ENCODE measurements around the gene MT1B. TPM values are rescaled to one million over a fixed set of nuclear protein-coding genes. Genes with fewer than 3 reads are reported as not detected.

The MT1B gene
- total and polyA plus RNA-seq, 4 donors, result not detected

- Histone ChIP-seq H3K27ac (ENCODE audit: low read depth in 1 of 2, low read length in 2 of 2) (no peak overlapping the region), H3K27me3 (ENCODE audit: control insufficient read depth in 1 of 2, insufficient read depth in 2 of 2, low read length in 1 of 2) (no peaks in the 10 kb centered on the region), H3K9me3 (ENCODE audit: control insufficient read depth, low read length) (no peaks in the 10 kb centered on the region), H3K36me3 (ENCODE audit: control insufficient read depth in 1 of 2, insufficient read depth in 2 of 2, low read length in 1 of 2) (no peaks in the 10 kb centered on the region), H3K4me3 (ENCODE audit: low read length in 2 of 2) (no peak overlapping the region), H3K4me1 (ENCODE audit: control insufficient read depth in 1 of 2, insufficient read depth in 2 of 2, low read length in 2 of 2) (no peaks in the 10 kb centered on the region)
- no peak for DNase-seq
- intact Hi-C loops (cut with DNase I), result no loop called here
- WGBS, 2 donors, result 60 to 64% methylated on average over 1 of the region's 1 CpG
- no peak for ATAC-seq (ENCODE audit: low FRiP score)
Measured at GRCh38 chr16:56639045-56639444, 12.6 kb upstream of the MT1B start.

- Histone ChIP-seq H3K27ac (ENCODE audit: low read depth in 1 of 2, low read length in 2 of 2) (no peak overlapping the region), H3K4me1 (ENCODE audit: control insufficient read depth in 1 of 2, insufficient read depth in 2 of 2, low read length in 2 of 2) (no peaks in the 10 kb centered on the region), H3K27me3 (ENCODE audit: control insufficient read depth in 1 of 2, insufficient read depth in 2 of 2, low read length in 1 of 2) (no peaks in the 10 kb centered on the region), H3K9me3 (ENCODE audit: control insufficient read depth, low read length) (no peaks in the 10 kb centered on the region), H3K4me3 (ENCODE audit: low read length in 2 of 2) (no peak overlapping the region), H3K36me3 (ENCODE audit: control insufficient read depth in 1 of 2, insufficient read depth in 2 of 2, low read length in 1 of 2) (no peaks in the 10 kb centered on the region)
- no peak for DNase-seq
- intact Hi-C loops (cut with DNase I), result loop anchor here in 1 of 2 donors (5.0 kb wide), 2 partner anchors 38 to 42 kb away; partner anchors contain the start of gene MT1X
- 82 to 90% methylated on average over 1 of the region's 1 CpG for WGBS, 2 donors
- ATAC-seq (ENCODE audit: low FRiP score), result no peak
Measured at GRCh38 chr16:56640076-56640475, 11.6 kb upstream of the MT1B start.

GRCh38 chr16:56641166-56641565, 10.5 kb upstream of the MT1B start:
- Histone ChIP-seq H3K36me3 (ENCODE audit: control insufficient read depth in 1 of 2, insufficient read depth in 2 of 2, low read length in 1 of 2) (no peaks in the 10 kb centered on the region), H3K4me1 (ENCODE audit: control insufficient read depth in 1 of 2, insufficient read depth in 2 of 2, low read length in 2 of 2) (no peaks in the 10 kb centered on the region), H3K27me3 (ENCODE audit: control insufficient read depth in 1 of 2, insufficient read depth in 2 of 2, low read length in 1 of 2) (no peaks in the 10 kb centered on the region), H3K4me3 (ENCODE audit: low read length in 2 of 2) (no peak overlapping the region), H3K27ac (ENCODE audit: low read depth in 1 of 2, low read length in 2 of 2) (no peak overlapping the region), H3K9me3 (ENCODE audit: control insufficient read depth, low read length) (no peaks in the 10 kb centered on the region)
- ATAC-seq (ENCODE audit: low FRiP score) (no peak), DNase-seq (no peak)
- WGBS, 2 donors, result 97% methylated on average over 2 of the region's 2 CpGs
- intact Hi-C loops (cut with DNase I), result loop anchor here in 1 of 2 donors (5.0 kb wide), 2 partner anchors 39 to 41 kb away; partner anchors contain the start of gene MT1X

GRCh38 chr16:56643080-56643778, 8.5 kb upstream of the MT1B start:
- whole genome bisulfite sequencing, 2 donors, result 9 to 11% methylated on average over 42 of the region's 42 CpGs

GRCh38 chr16:56643833-56644232, 7.9 kb upstream of the MT1B start:
- WGBS, 2 donors, result 69 to 70% methylated on average over 5 of the region's 5 CpGs
- Histone ChIP-seq H3K4me3 (ENCODE audit: low read length in 2 of 2) (no peak overlapping the region), H3K27ac (ENCODE audit: low read depth in 1 of 2, low read length in 2 of 2) (no peak overlapping the region), H3K36me3 (ENCODE audit: control insufficient read depth in 1 of 2, insufficient read depth in 2 of 2, low read length in 1 of 2) (no peaks in the 10 kb centered on the region), H3K9me3 (ENCODE audit: control insufficient read depth, low read length) (no peaks in the 10 kb centered on the region), H3K27me3 (ENCODE audit: control insufficient read depth in 1 of 2, insufficient read depth in 2 of 2, low read length in 1 of 2) (no peaks in the 10 kb centered on the region), H3K4me1 (ENCODE audit: control insufficient read depth in 1 of 2, insufficient read depth in 2 of 2, low read length in 2 of 2) (no peaks in the 10 kb centered on the region)
- DNase-seq (no peak), ATAC-seq (ENCODE audit: low FRiP score) (no peak)
- intact Hi-C loops (cut with DNase I), result loop anchor here (2.0 to 5.0 kb wide), 3 partner anchors 38 to 42 kb away; partner anchors contain the start of gene MT1X (in 1 of the 2)

More at GRCh38 chr16:56643080-56643778, 8.5 kb upstream of the MT1B start:
- peak overlapping the region in 1 of 2 donors; percentile 15 for H3K27ac ChIP-seq (ENCODE audit: low read depth in 1 of 2, low read length in 2 of 2)
- ATAC-seq (ENCODE audit: low FRiP score) (peak; percentile 89), DNase-seq (peak; percentile 89 to 93)
- intact Hi-C loops (cut with DNase I), result loop anchor here (2.0 to 5.0 kb wide), 3 partner anchors 38 to 41 kb away; partner anchors contain the start of gene MT1X (in 1 of the 2)
- no peak overlapping the region for H3K4me3 ChIP-seq (ENCODE audit: low read length in 2 of 2)
- no peaks in the 10 kb centered on the region for H3K36me3 ChIP-seq (ENCODE audit: control insufficient read depth in 1 of 2, insufficient read depth in 2 of 2, low read length in 1 of 2)
- H3K4me1 ChIP-seq (ENCODE audit: control insufficient read depth in 1 of 2, insufficient read depth in 2 of 2, low read length in 2 of 2), result no peaks in the 10 kb centered on the region
- H3K27me3 ChIP-seq (ENCODE audit: control insufficient read depth in 1 of 2, insufficient read depth in 2 of 2, low read length in 1 of 2), result no peaks in the 10 kb centered on the region
- H3K9me3 ChIP-seq (ENCODE audit: control insufficient read depth, low read length), result no peaks in the 10 kb centered on the region

GRCh38 chr16:56645311-56645710, 6.4 kb upstream of the MT1B start:
- H3K27me3 ChIP-seq (ENCODE audit: control insufficient read depth in 1 of 2, insufficient read depth in 2 of 2, low read length in 1 of 2), result no peaks in the 10 kb centered on the region
- no peaks in the 10 kb centered on the region for H3K36me3 ChIP-seq (ENCODE audit: control insufficient read depth in 1 of 2, insufficient read depth in 2 of 2, low read length in 1 of 2)
- 90 to 94% methylated on average over 1 of the region's 1 CpG for WGBS, 2 donors
- intact Hi-C loops (cut with DNase I), result no loop called here
- H3K9me3 ChIP-seq (ENCODE audit: control insufficient read depth, low read length), result no peaks in the 10 kb centered on the region
- no peak overlapping the region for H3K27ac ChIP-seq (ENCODE audit: low read depth in 1 of 2, low read length in 2 of 2)
- no peak overlapping the region for H3K4me3 ChIP-seq (ENCODE audit: low read length in 2 of 2)
- no peaks in the 10 kb centered on the region for H3K4me1 ChIP-seq (ENCODE audit: control insufficient read depth in 1 of 2, insufficient read depth in 2 of 2, low read length in 2 of 2)
- DNase-seq (no peak), ATAC-seq (ENCODE audit: low FRiP score) (no peak)

DNA sequence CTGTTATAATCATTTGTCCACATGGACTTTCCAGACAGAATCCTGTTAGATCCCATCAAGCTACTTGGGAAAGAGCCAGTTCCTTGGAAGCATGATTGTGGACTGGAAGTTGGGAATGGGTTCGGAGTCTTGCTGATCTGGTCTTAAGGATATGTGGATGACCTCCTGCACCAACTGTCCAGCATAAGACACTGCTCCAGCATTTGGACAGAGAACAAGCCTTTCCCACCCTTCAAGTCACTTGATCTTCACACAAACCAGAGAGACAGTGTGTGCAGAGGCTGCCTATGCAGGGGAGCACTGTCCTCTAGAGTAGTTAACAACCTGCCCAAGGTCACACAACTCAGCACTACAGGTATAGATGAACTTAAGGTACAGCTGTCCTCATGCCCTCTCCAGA, 5.8 kb upstream of the MT1B start:
- WGBS, 2 donors, result 0 to 5% methylated on average over 1 of the region's 1 CpG
- no peak for DNase-seq
- no peak overlapping the region for H3K27ac ChIP-seq (ENCODE audit: low read depth in 1 of 2, low read length in 2 of 2)
- no peaks in the 10 kb centered on the region for H3K36me3 ChIP-seq (ENCODE audit: control insufficient read depth in 1 of 2, insufficient read depth in 2 of 2, low read length in 1 of 2)
- no peaks in the 10 kb centered on the region for H3K27me3 ChIP-seq (ENCODE audit: control insufficient read depth in 1 of 2, insufficient read depth in 2 of 2, low read length in 1 of 2)
- H3K4me1 ChIP-seq (ENCODE audit: control insufficient read depth in 1 of 2, insufficient read depth in 2 of 2, low read length in 2 of 2), result no peaks in the 10 kb centered on the region
- H3K4me3 ChIP-seq (ENCODE audit: low read length in 2 of 2), result no peak overlapping the region
- intact Hi-C loops (cut with DNase I), result no loop called here
- no peaks in the 10 kb centered on the region for H3K9me3 ChIP-seq (ENCODE audit: control insufficient read depth, low read length)
- ATAC-seq (ENCODE audit: low FRiP score), result no peak

- Histone ChIP-seq H3K4me1 (ENCODE audit: control insufficient read depth in 1 of 2, insufficient read depth in 2 of 2, low read length in 2 of 2) (no peaks in the 10 kb centered on the region), H3K27me3 (ENCODE audit: control insufficient read depth in 1 of 2, insufficient read depth in 2 of 2, low read length in 1 of 2) (no peaks in the 10 kb centered on the region), H3K9me3 (ENCODE audit: control insufficient read depth, low read length) (no peaks in the 10 kb centered on the region), H3K27ac (ENCODE audit: low read depth in 1 of 2, low read length in 2 of 2) (no peak overlapping the region), H3K36me3 (ENCODE audit: control insufficient read depth in 1 of 2, insufficient read depth in 2 of 2, low read length in 1 of 2) (no peaks in the 10 kb centered on the region), H3K4me3 (ENCODE audit: low read length in 2 of 2) (no peak overlapping the region)
- 49 to 56% methylated on average over 33 of the region's 33 CpGs for WGBS, 2 donors
- ATAC-seq (ENCODE audit: low FRiP score) (no peak), DNase-seq (no peak)
- intact Hi-C loops (cut with DNase I), result no loop called here
Measured at GRCh38 chr16:56647641-56648431, 3.9 kb upstream of the MT1B start.
